Endothelial cell of umbilical vein (primary cell): ENCODE data around the gene GRM5. TPM values are rescaled to one million over a fixed set of nuclear protein-coding genes. Genes with fewer than 3 reads are reported as not detected.

Experiments
- BruUV-seq: library from RNA; stranded (reverse); fragments of 400-500 nt; replicated peaks from 2 replicates; lab custom pipeline; 2021; lab: Mats Ljungman, UMichigan
- CTCF ChIA-PET: fragments of 300-600, 350-600 bp; sonication (Branson Sonifier 250); formaldehyde crosslinking; loops from one replicate; lab custom pipeline; 2021; ENCODE audit warnings: antibody characterized with exemption, inconsistent platforms; lab: Charles Lee
- POLR2A ChIA-PET: fragments of 300-600, 350-600 bp; sonication (Branson Sonifier 250); formaldehyde crosslinking; loops from one replicate; lab custom pipeline; 2021; ENCODE audit warnings: antibody characterized with exemption, inconsistent platforms; lab: Charles Lee
- DNase-seq: peaks from one replicate; pipeline ENCODE4 v3.0.0-alpha.2; 2011; ENCODE audit warnings: low read depth, low spot score
- FAIRE-seq: peaks from 2 replicates; lab custom pipeline; 2011; peaks lifted over from hg19 to GRCh38; lab: Jason Lieb, UNC
- H2AFZ ChIP-seq: 2 replicates; pipeline ENCODE4 v1.6.0; 2012; ENCODE audit warnings: low read depth, low read length, control low read depth, inconsistent platforms
- H3K27ac ChIP-seq: 2 replicates; pipeline ENCODE4 v1.5.1; 2011; ENCODE audit warnings: low read depth, mild to moderate bottlenecking, control low read depth, low read length, moderate library complexity; ENCODE audit not compliant: insufficient read depth
- H3K27me3 ChIP-seq, 2 experiments: 2 replicates each; pipeline versions ENCODE4 v1.6.0 to v1.6.1; 2011; ENCODE audit warnings: low read length in 2 of 2, mixed read lengths in 1 of 2; ENCODE audit not compliant: control insufficient read depth in 2 of 2, insufficient read depth in 2 of 2
- H3K36me3 ChIP-seq, 2 experiments: 2 replicates in 1 of 2; 3 replicates in 1 of 2; pipeline ENCODE4 v1.5.1; 2011; ENCODE audit warnings: low read length in 2 of 2, mild to moderate bottlenecking in 1 of 2, moderate library complexity in 1 of 2; ENCODE audit not compliant: control insufficient read depth in 2 of 2, insufficient read depth in 2 of 2; ENCODE audit errors: extremely low read depth in 1 of 2
- H3K4me1 ChIP-seq: 3 replicates; pipeline ENCODE4 v1.5.1; 2011; ENCODE audit warnings: mild to moderate bottlenecking, low read length; ENCODE audit not compliant: control insufficient read depth, insufficient read depth; ENCODE audit errors: extremely low read depth
- H3K4me2 ChIP-seq: 2 replicates; pipeline ENCODE4 v1.6.1; 2011; ENCODE audit warnings: low read length, control low read depth, mixed read lengths; ENCODE audit not compliant: insufficient read depth
- H3K4me3 ChIP-seq, 3 experiments: fragments of 200-600 bp in 1 of 3; sonication (generic), shearing (Covaris generic) in 1 of 3; replicated peaks in 1 of 3; 2 replicates each; pipeline ENCODE4 v1.5.1; 2011 to 2016; ENCODE audit warnings: control low read depth in 3 of 3, low read length in 3 of 3, mild to moderate bottlenecking in 2 of 3, inconsistent platforms in 1 of 3, low read depth in 1 of 3, moderate library complexity in 1 of 3; ENCODE audit not compliant: insufficient read depth in 1 of 3
- H3K79me2 ChIP-seq: 2 replicates; pipeline ENCODE4 v1.6.0; 2012; ENCODE audit warnings: low read length, inconsistent platforms; ENCODE audit not compliant: control insufficient read depth, insufficient read depth
- H3K9ac ChIP-seq: replicated peaks from 2 replicates; pipeline ENCODE3; 2011; ENCODE audit warnings: low read length, control low read depth; ENCODE audit not compliant: insufficient read depth; ENCODE audit errors: extremely low read depth
- H3K9me1 ChIP-seq: replicated peaks from 3 replicates; pipeline ENCODE4 v1.6.0; 2011; ENCODE audit warnings: mild to moderate bottlenecking, low read length; ENCODE audit not compliant: control insufficient read depth, insufficient read depth; ENCODE audit errors: extremely low read depth
- H3K9me3 ChIP-seq: replicated peaks from 2 replicates; pipeline ENCODE4 v1.5.1; 2012; ENCODE audit warnings: low read length, inconsistent platforms; ENCODE audit not compliant: control insufficient read depth, insufficient read depth
- H4K20me1 ChIP-seq: replicated peaks from 2 replicates; pipeline ENCODE3; 2011; ENCODE audit warnings: mild to moderate bottlenecking, low read length; ENCODE audit not compliant: control insufficient read depth, insufficient read depth; ENCODE audit errors: extremely low read depth
- CTCF ChIP-seq, 2 donors: IDR thresholded peaks; 1 replicate in 1 of 2; 2 replicates in 1 of 2; pipeline ENCODE4 v1.5.1; 2011; ENCODE audit warnings: low read length in 2 of 2, mild to moderate bottlenecking in 2 of 2, moderate library complexity in 2 of 2, control low read depth in 1 of 2, inconsistent platforms in 1 of 2, low read depth in 1 of 2; ENCODE audit not compliant: insufficient read depth in 1 of 2; ENCODE audit errors: extremely low read depth in 1 of 2
- EZH2 ChIP-seq: IDR thresholded peaks from 2 replicates; pipeline ENCODE4 v1.6.1; 2012; ENCODE audit warnings: borderline replicate concordance, low read depth, mild to moderate bottlenecking, moderate library complexity, low read length, inconsistent platforms; ENCODE audit not compliant: severe bottlenecking
- FOS ChIP-seq: IDR thresholded peaks from 2 replicates; pipeline ENCODE4 v1.6.1; 2011; ENCODE audit warnings: mild to moderate bottlenecking, low read length, moderate library complexity, borderline replicate concordance; ENCODE audit not compliant: insufficient read depth
- GATA2 ChIP-seq: IDR thresholded peaks from 2 replicates; pipeline ENCODE4 v1.7.0; 2011; ENCODE audit warnings: low read depth, mild to moderate bottlenecking, moderate library complexity, mixed read lengths, low read length; ENCODE audit not compliant: insufficient read length, insufficient read depth
- JUN ChIP-seq: IDR thresholded peaks from 2 replicates; pipeline ENCODE4 v1.6.1; 2011; ENCODE audit warnings: borderline replicate concordance, low read depth; ENCODE audit not compliant: insufficient read length, insufficient read depth
- MAX ChIP-seq: IDR thresholded peaks from 2 replicates; pipeline ENCODE4 v1.6.1; 2011; ENCODE audit not compliant: insufficient read depth, insufficient read length
- MYC ChIP-seq: IDR thresholded peaks from one replicate; pipeline ENCODE4 v1.6.1; 2011; ENCODE audit warnings: mild to moderate bottlenecking, low read depth, low read length
- POLR2A ChIP-seq: IDR thresholded peaks from 2 replicates; pipeline ENCODE4 v1.6.1; 2012; ENCODE audit warnings: low read depth, mild to moderate bottlenecking, control low read depth, low read length
- POLR2AphosphoS5 ChIP-seq: IDR thresholded peaks from 2 replicates; pipeline ENCODE4 v1.6.1; 2012; ENCODE audit warnings: low read depth, mild to moderate bottlenecking, control low read depth, low read length, moderate library complexity; ENCODE audit not compliant: insufficient read depth
- dilution Hi-C: fragments of 300-500 bp; cut with MboI; formaldehyde crosslinking; loops from one replicate; pipeline ENCODE4 v1.15.0; 2019; ENCODE audit warnings: low sequenced_read_pairs; ENCODE audit not compliant: extremely low pct_ligation_motif_present
- intact Hi-C: fragments of 100-400 bp; cut with micrococcal nuclease; formaldehyde crosslinking; loops from one replicate; pipeline ENCODE4 v1.10.0; 2022
- polyA plus RNA-seq, 4 experiments: library from polyadenylated mRNA; depleted of rRNA in 3 of 4; stranded (reverse) in 3 of 4; unstranded in 1 of 4; fragments of >200 nt; gene quantifications; 2 replicates each; pipeline versions ENCODE4 v1.2.1 to v1.2.3, GENCODE V29; 2011 to 2012; ENCODE audit warnings: missing spikeins in 1 of 4
- total RNA-seq: library from RNA; stranded (reverse); gene quantifications from 2 replicates; pipeline ENCODE4 v1.2.3, GENCODE V29; 2021

Gene GRM5
- total and polyA plus RNA-seq, 2 donors (not counting 3 experiments of a cell fraction or from before 2014, with no cell fraction given): 0.10 to 0.11 TPM

DNA sequence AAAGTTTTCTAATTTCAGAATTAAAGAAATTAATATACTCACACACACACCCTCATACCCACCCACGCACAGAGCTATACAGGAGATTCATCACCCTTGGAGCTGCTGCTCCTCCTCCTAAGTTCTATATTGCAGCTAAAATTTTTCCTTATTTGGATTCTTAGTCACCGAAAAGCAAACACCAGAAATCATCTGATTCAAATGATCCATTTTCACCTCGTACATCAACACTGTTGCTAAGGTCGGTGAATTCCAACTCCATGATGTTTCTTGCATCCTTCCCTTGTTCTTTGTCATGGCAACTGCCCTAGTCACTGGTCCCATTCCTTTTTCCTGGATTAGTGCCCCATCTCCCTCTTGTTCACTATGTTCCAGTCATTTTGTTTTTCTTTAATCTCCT is 286.2 kb downstream of the GRM5 start:
- no peak overlapping the region for H2AFZ ChIP-seq
- CTCF ChIA-PET: no interaction called here
- H3K9me1 ChIP-seq: no peaks in the 10 kb centered on the region
- POLR2A ChIA-PET: no interaction called here
- H3K9me3 ChIP-seq: no peaks in the 10 kb centered on the region
- H3K36me3 ChIP-seq: no peaks in the 10 kb centered on the region
- no peak overlapping the region for H3K27ac ChIP-seq
- DNase-seq (no peak), FAIRE-seq (no peak)
- dilution Hi-C loops (no loop called here), intact Hi-C loops (no loop called here)
- TF ChIP-seq MYC: no peak
- no peak for TF ChIP-seq EZH2
- TF ChIP-seq POLR2AphosphoS5: no peak
- TF ChIP-seq FOS: no peak
- no peak for TF ChIP-seq JUN
- no peak for TF ChIP-seq CTCF (IDR thresholded peaks at IDR 0.05; ENCODE audit: extremely low read depth in 1 of 2, insufficient read depth in 1 of 2, low read depth in 1 of 2, low read length in 2 of 2)
- TF ChIP-seq MAX: no peak
- TF ChIP-seq POLR2A: no peak
- no peak for TF ChIP-seq GATA2
- H3K27me3 ChIP-seq: no peaks in the 10 kb centered on the region
- no peaks in the 10 kb centered on the region for H3K79me2 ChIP-seq
- no peak overlapping the region for H3K4me2 ChIP-seq
- H3K4me3 ChIP-seq: no peak overlapping the region
- no peak overlapping the region for H3K9ac ChIP-seq
- no TSS peak for BruUV-seq
- H4K20me1 ChIP-seq: no peaks in the 10 kb centered on the region
- no peaks in the 10 kb centered on the region for H3K4me1 ChIP-seq
